Cardiac muscle cell (in vitro differentiated cells and primary cell): ENCODE results near the gene BRSK2. TPM values are rescaled to one million over a fixed set of nuclear protein-coding genes. Genes with fewer than 3 reads are reported as not detected.

ENCODE experiments used
- DNase-seq, 2 donors: peaks; one replicate each; pipeline versions ENCODE4 v3.0.0 to v3.0.0-alpha.2; 2010 to 2017; ENCODE audit warnings: low read depth in 1 of 2, low spot score in 1 of 2
- H3K27ac ChIP-seq: fragments of 200-600 bp; sonication (generic); 2 replicates; pipeline ENCODE4 v1.5.1; 2016
- H3K27me3 ChIP-seq: fragments of 200-600 bp; sonication (generic); 2 replicates; pipeline ENCODE4 v1.6.0; 2016; ENCODE audit warnings: control low read depth
- H3K36me3 ChIP-seq: fragments of 200-600 bp; sonication (generic); 2 replicates; pipeline ENCODE4 v1.5.1; 2016; ENCODE audit warnings: control low read depth
- H3K4me1 ChIP-seq: fragments of 200-600 bp; sonication (generic); 2 replicates; pipeline ENCODE4 v1.8.1; 2017; ENCODE audit warnings: low read depth, mild to moderate bottlenecking, mixed run types
- H3K4me3 ChIP-seq: fragments of 200-600 bp; sonication (generic); 2 replicates; pipeline ENCODE4 v1.5.1; 2016; ENCODE audit warnings: mild to moderate bottlenecking
- H3K9me3 ChIP-seq: fragments of 200-600 bp; sonication (generic); 2 replicates; pipeline ENCODE4 v1.5.1; 2017; ENCODE audit warnings: low read depth, mild to moderate bottlenecking, control low read depth
- polyA plus RNA-seq: library from polyadenylated mRNA; unstranded; fragments of >200 nt; fragmentation: Nextera tagmentation; extraction: Ambion mirVana; gene quantifications from 2 replicates; pipeline ENCODE4 v1.2.1, GENCODE V29; 2016
- total RNA-seq: library from RNA; depleted of rRNA; stranded (reverse); fragments of >200 nt; gene quantifications from 2 replicates; pipeline ENCODE4 v1.2.3, GENCODE V29; 2016
- TF ChIP-seq, protein P1 (sequence below): IDR thresholded peaks from 2 replicates; pipeline ENCODE4 v1.5.1; 2012; ENCODE audit warnings: low read depth, mild to moderate bottlenecking, low read length

The BRSK2 gene
- total and polyA plus RNA-seq, 2 experiments from 2014 or later = 0.69 to 2.7 TPM

DNA sequence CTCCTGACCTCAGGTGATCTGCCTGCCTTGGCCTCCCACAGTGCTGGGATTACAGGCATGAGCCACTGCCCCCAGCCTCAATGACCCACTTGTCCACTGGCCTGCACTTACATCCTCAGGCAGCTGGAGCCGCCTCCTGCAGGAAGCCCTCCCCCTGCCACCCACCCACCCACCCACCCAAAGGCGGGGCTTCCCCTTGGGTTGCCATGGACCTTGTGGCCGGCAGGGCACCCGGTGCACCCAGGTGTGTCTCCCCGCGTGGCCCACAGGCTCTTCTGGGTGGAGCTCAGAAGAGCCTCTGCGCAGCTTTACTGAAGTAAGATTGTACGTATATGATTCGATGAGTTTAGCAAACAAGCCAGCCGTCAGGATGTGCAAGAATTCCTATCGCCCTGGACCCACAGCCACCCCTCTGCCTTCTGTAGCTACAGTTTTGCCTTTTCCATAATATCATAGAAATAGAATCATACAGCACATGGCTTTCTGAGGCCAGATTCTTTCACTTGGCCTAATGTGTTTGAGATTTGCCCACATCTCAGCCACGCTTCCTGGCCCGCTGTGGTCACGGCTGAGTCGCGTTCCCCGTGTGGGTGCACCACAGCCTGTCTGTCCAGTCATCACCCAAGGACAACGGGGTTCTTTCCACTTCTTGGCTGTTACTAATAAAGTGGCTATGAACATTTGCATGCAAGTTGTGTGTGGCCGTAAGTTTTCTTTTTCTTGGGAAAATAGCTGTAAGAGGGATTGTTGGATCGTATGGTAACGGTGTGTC is 5.3 kb upstream of the BRSK2 start:
- TF ChIP-seq, protein P1, sequence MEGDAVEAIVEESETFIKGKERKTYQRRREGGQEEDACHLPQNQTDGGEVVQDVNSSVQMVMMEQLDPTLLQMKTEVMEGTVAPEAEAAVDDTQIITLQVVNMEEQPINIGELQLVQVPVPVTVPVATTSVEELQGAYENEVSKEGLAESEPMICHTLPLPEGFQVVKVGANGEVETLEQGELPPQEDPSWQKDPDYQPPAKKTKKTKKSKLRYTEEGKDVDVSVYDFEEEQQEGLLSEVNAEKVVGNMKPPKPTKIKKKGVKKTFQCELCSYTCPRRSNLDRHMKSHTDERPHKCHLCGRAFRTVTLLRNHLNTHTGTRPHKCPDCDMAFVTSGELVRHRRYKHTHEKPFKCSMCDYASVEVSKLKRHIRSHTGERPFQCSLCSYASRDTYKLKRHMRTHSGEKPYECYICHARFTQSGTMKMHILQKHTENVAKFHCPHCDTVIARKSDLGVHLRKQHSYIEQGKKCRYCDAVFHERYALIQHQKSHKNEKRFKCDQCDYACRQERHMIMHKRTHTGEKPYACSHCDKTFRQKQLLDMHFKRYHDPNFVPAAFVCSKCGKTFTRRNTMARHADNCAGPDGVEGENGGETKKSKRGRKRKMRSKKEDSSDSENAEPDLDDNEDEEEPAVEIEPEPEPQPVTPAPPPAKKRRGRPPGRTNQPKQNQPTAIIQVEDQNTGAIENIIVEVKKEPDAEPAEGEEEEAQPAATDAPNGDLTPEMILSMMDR = no peak
- no peaks in the 10 kb centered on the region for H3K9me3 ChIP-seq
- no peaks in the 10 kb centered on the region for H3K4me1 ChIP-seq
- H3K27ac ChIP-seq = no peak overlapping the region
- H3K36me3 ChIP-seq = no peaks in the 10 kb centered on the region
- H3K27me3 ChIP-seq = peaks cover 27% of the 10 kb centered on the region
- DNase-seq = no peak
- no peak overlapping the region for H3K4me3 ChIP-seq

DNA sequence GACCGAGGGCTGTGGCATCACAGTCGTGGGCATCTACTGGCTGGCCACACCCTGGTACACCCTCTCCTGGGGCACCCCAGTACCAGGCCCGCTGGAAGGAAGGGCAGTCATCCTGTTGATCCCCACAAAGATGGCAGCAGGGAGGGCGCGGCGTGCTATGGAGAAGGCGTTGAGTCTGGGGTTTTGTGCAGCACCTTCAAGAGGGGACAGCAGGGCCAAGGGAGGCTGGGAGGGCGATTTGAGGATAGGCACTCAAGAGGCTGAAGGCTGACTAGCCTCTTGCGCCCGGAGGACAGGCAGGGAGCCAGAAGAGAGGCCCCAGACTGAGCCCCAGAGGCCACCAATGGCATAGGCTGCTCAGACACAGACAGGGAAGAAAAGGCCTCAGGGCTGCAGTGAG is 2.2 kb upstream of the BRSK2 start:
- H3K9me3 ChIP-seq = no peaks in the 10 kb centered on the region
- H3K27me3 ChIP-seq = peaks cover 49% of the 10 kb centered on the region
- no peak for DNase-seq

DNA sequence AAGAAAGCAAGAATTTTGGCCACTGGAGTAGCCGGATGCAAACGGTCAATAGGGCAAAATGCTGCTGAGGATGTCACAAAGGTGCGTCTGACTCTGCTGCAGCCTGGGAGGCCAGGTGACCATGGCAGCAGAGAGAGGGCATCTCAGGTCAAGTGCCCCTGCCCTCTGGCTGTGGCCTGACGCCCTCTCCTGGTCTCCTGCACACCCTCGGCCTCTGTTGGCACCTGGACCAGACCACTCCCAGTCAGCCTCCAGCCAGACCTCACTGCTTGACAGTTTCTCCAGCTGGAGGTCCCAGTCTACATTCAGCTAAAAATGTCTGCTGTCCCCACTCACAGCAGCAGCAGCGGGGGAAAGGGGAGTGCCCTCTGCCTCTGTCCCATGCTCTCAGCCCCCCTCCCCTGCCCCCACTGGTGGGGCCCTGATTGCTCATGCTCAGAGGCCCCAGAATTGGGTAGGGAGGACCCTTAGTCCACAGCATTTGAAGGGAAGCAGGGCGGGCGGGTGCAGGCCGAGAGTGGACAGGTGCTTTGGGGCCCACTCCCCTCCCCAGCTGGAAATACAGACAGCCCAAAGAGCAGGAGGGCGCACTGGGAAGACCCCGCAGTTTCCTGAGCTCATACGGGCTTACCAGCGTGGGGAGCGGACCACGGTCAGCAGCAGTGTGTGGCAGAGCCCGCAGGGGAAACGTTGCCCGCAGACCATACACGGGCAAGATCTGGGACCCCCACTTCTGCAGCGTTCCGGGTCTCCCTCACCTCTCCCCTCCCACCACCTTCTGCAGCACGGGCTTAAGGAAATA is 1.6 kb upstream of the BRSK2 start:
- no peak overlapping the region for H3K27ac ChIP-seq
- no peaks in the 10 kb centered on the region for H3K4me1 ChIP-seq
- H3K9me3 ChIP-seq = no peaks in the 10 kb centered on the region
- H3K27me3 ChIP-seq = peaks cover 56% of the 10 kb centered on the region
- DNase-seq = peak in 1 of 2 donors; percentile 27
- H3K4me3 ChIP-seq = no peak overlapping the region
- no peaks in the 10 kb centered on the region for H3K36me3 ChIP-seq
- TF ChIP-seq, protein P1 = no peak

More for the DNA sequence above, 2.2 kb upstream of the BRSK2 start:
- Histone ChIP-seq H3K27ac (no peak overlapping the region), H3K36me3 (no peaks in the 10 kb centered on the region), H3K4me1 (no peaks in the 10 kb centered on the region), H3K4me3 (no peak overlapping the region)
- TF ChIP-seq, protein P1 = no peak

DNA sequence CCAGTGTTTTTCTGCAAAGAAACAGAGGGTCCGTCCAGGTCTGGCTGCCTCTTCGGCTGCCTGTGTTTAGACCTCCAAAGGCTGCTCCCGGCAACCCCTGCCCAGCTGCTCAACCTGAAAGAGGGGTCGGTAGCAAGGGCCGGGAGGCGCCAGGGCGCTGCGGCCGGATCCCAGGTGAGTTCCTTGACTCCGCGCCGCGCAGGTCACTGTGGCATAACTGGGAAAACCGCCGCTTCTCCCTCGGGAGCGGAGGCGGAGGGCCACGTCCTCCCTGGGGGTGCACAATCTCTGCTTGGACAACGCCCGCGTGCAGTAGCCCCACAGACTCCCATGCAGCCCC is 1.0 kb upstream of the BRSK2 start:
- DNase-seq = peak in 1 of 2 donors; percentile 21
- Histone ChIP-seq H3K4me3 (peak overlapping the region; percentile 25), H3K27me3 (peaks cover 60% of the 10 kb centered on the region), H3K27ac (no peak overlapping the region), H3K36me3 (no peaks in the 10 kb centered on the region), H3K9me3 (no peaks in the 10 kb centered on the region), H3K4me1 (no peaks in the 10 kb centered on the region)
- TF ChIP-seq, protein P1 = no peak

DNA sequence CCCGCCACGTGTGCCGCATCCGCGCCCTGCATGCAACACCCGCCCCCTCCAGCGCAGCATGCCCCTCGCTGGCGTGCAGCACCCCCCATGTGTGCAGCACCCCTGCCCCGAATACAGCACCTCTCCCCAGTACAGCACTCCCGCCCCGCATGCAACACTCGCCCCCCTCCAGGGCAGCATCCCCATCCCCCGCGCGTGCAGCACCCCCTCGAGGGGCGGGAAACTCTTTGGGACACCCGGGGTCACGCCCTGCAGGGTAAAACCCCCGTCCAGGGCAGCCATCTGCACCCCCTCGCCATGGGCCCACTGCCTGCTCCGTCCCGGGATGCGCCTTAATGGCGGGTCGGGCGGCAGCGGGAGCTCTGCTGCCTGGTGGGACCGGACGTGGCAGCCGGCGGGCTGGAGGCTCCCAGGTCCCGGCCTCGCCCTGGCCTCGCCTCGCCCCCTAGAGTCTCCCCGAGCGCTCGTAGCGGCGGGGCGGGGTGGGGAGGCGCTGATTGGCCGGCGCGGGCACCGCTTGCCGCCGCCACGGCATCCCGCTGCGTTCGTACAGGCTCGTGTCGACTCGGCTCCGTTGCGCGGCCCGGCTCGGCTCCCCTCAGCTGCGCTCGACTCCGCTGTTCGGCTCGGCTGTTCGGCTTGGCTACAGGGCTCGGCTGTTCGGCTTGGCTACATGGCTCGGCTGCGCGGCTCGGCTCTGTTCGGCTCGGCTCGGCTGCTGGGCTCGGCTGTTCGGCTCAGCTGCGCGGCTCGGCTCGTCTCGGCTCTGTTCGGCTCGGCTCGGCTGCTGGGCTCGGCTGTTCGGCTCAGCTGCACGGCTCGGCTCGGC is 417 bp upstream of the BRSK2 start:
- peak; percentile 98 to 99 for DNase-seq
- Histone ChIP-seq H3K9me3 (no peaks in the 10 kb centered on the region), H3K4me3 (peak overlapping the region; percentile 25), H3K27me3 (peaks cover 57% of the 10 kb centered on the region), H3K27ac (no peak overlapping the region), H3K36me3 (no peaks in the 10 kb centered on the region), H3K4me1 (no peaks in the 10 kb centered on the region)
- TF ChIP-seq, protein P1 = peak; percentile 6
